GM23338 (cell line): ENCODE measurements around the gene AFF3. TPM values are rescaled to one million over a fixed set of nuclear protein-coding genes. Genes with fewer than 3 reads are reported as not detected.

ENCODE experiments used
- ATAC-seq: fragments of 200-7000 bp; cut with Tn5 transposase; 3 replicates; pipeline ENCODE4 v1.9.1; 2020
- DNase-seq: peaks from one replicate; pipeline ENCODE4 v3.0.0-alpha.2; 2015; ENCODE audit warnings: low spot score
- H2AFZ ChIP-seq: fragments of 200-600 bp; sonication (generic); 2 replicates; pipeline ENCODE4 v1.8.0; 2016; ENCODE audit warnings: antibody characterized with exemption, mild to moderate bottlenecking, moderate library complexity
- H3F3A ChIP-seq: fragments of 200-600 bp; sonication (generic); replicated peaks from 2 replicates; pipeline ENCODE4 v1.8.0; 2017; ENCODE audit warnings: antibody characterized with exemption, mixed run types, low read depth
- H3K27ac ChIP-seq: fragments of 200-600 bp; sonication (generic); 2 replicates; pipeline ENCODE4 v1.6.1; 2016; ENCODE audit warnings: low read depth
- H3K27me3 ChIP-seq: fragments of 200-600 bp; sonication (generic); 2 replicates; pipeline ENCODE4 v1.8.0; 2016; ENCODE audit warnings: mild to moderate bottlenecking, mixed run types, moderate library complexity; ENCODE audit not compliant: insufficient read depth
- H3K36me3 ChIP-seq: fragments of 200-600 bp; sonication (generic); 2 replicates; pipeline ENCODE4 v1.8.0; 2016; ENCODE audit warnings: mild to moderate bottlenecking; ENCODE audit not compliant: insufficient read depth
- H3K4me1 ChIP-seq: fragments of 200-600 bp; sonication (generic); 2 replicates; pipeline ENCODE4 v1.8.0; 2016; ENCODE audit warnings: mild to moderate bottlenecking, moderate library complexity; ENCODE audit not compliant: insufficient read depth
- H3K4me2 ChIP-seq: fragments of 200-600 bp; sonication (generic); 2 replicates; pipeline ENCODE4 v1.7.1; 2017; ENCODE audit warnings: mixed run types
- H3K4me3 ChIP-seq: fragments of 200-600 bp; sonication (generic); 2 replicates; pipeline ENCODE4 v1.6.1; 2016; ENCODE audit warnings: mixed run types
- H3K79me2 ChIP-seq: fragments of 200-600 bp; sonication (generic); replicated peaks from 2 replicates; pipeline ENCODE4 v1.8.0; 2017; ENCODE audit warnings: mild to moderate bottlenecking; ENCODE audit not compliant: insufficient read depth
- H3K9me2 ChIP-seq: fragments of 200-600 bp; sonication (generic); 2 replicates; pipeline ENCODE4 v1.8.0; 2017; ENCODE audit not compliant: insufficient read depth
- H4K20me1 ChIP-seq: fragments of 200-600 bp; sonication (generic); replicated peaks from 2 replicates; pipeline ENCODE4 v1.8.0; 2017; ENCODE audit warnings: mild to moderate bottlenecking; ENCODE audit not compliant: insufficient read depth
- H3K27ac Mint-ChIP-seq: 2 replicates; pipeline ENCODE4 v1.8.0; 2020; ENCODE audit warnings: inconsistent platforms, mild to moderate bottlenecking, moderate library complexity, mixed read lengths
- H3K27me3 Mint-ChIP-seq: 3 replicates; pipeline ENCODE4 v1.8.0; 2022; ENCODE audit warnings: low read depth, mild to moderate bottlenecking, moderate library complexity, mixed read lengths, inconsistent platforms; ENCODE audit not compliant: insufficient read depth, poor library complexity
- H3K36me3 Mint-ChIP-seq: 3 replicates; pipeline ENCODE4 v1.8.0; 2021; ENCODE audit warnings: low read depth, mild to moderate bottlenecking, inconsistent platforms, moderate library complexity, mixed read lengths
- H3K4me1 Mint-ChIP-seq: 3 replicates; pipeline ENCODE4 v1.8.0; 2020; ENCODE audit warnings: mild to moderate bottlenecking, inconsistent platforms, mixed read lengths
- H3K4me3 Mint-ChIP-seq: 3 replicates; pipeline ENCODE4 v1.8.0; 2021; ENCODE audit warnings: moderate library complexity, mild to moderate bottlenecking, inconsistent platforms, mixed read lengths
- H3K9me3 Mint-ChIP-seq: 3 replicates; pipeline ENCODE4 v1.8.0; 2020; ENCODE audit warnings: moderate library complexity, mild to moderate bottlenecking, inconsistent platforms, mixed read lengths
- EZH2phosphoT487 ChIP-seq: fragments of 200-600 bp; sonication (generic); IDR thresholded peaks from one replicate; pipeline ENCODE4 v1.8.1; 2018; ENCODE audit warnings: antibody characterized with exemption; ENCODE audit not compliant: unreplicated experiment
- ZNF114 ChIP-seq: fragments of 250-450 bp; sonication (Bioruptor Pico); IDR thresholded peaks from 2 replicates; pipeline ENCODE4 v1.5.0; 2020; ENCODE audit warnings: mild to moderate bottlenecking, moderate library complexity
- polyA plus RNA-seq: library from polyadenylated mRNA; unstranded; fragments of >200 nt; fragmentation: Nextera tagmentation; extraction: Ambion mirVana; gene quantifications from 2 replicates; pipeline ENCODE4 v1.2.1, GENCODE V29; 2016
- total RNA-seq: library from RNA; depleted of rRNA; stranded (reverse); fragments of >200 nt; shearing (Covaris generic); gene quantifications from 2 replicates; pipeline ENCODE4 v1.2.3, GENCODE V29; 2014
- TF ChIP-seq, protein P1 (sequence below): fragments of 250-450 bp; sonication (Bioruptor Pico); IDR thresholded peaks from 2 replicates; pipeline ENCODE4 v1.5.0; 2020; ENCODE audit warnings: mild to moderate bottlenecking, moderate library complexity
- TF ChIP-seq, protein P2 (sequence below), 2 experiments: fragments of 200-600 bp in 1 of 2; sonication (generic) in 1 of 2; conservative IDR thresholded peaks; 2 replicates each; pipeline versions ENCODE4 v1.5.1 to v1.6.1; 2016 to 2017; ENCODE audit warnings: antibody characterized with exemption in 2 of 2, low read depth in 2 of 2, mild to moderate bottlenecking in 2 of 2, moderate library complexity in 1 of 2

AFF3 gene
- total and polyA plus RNA-seq, 2 experiments from 2014 or later, result 0.73 to 1.4 TPM

DNA sequence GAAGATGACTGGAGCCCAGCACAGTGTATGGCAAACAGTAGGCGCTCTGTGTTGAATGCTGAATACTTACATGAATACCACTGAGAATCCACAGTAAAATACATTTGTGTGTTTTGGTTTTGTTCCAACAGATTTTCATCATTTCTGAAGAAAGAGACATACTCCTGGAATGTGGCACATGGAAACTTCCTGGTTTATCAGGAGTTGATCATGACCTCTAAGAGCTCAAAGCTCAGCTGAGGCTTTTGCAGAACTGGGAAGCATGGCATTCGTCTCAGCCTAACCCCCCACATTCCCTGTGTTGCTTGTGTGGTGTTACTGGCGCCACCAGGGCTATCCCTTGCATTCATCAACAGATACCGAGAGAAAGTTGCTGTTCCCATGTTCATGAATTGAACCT lies 335.6 kb downstream of the AFF3 start (continued):
- TF ChIP-seq, protein P1, sequence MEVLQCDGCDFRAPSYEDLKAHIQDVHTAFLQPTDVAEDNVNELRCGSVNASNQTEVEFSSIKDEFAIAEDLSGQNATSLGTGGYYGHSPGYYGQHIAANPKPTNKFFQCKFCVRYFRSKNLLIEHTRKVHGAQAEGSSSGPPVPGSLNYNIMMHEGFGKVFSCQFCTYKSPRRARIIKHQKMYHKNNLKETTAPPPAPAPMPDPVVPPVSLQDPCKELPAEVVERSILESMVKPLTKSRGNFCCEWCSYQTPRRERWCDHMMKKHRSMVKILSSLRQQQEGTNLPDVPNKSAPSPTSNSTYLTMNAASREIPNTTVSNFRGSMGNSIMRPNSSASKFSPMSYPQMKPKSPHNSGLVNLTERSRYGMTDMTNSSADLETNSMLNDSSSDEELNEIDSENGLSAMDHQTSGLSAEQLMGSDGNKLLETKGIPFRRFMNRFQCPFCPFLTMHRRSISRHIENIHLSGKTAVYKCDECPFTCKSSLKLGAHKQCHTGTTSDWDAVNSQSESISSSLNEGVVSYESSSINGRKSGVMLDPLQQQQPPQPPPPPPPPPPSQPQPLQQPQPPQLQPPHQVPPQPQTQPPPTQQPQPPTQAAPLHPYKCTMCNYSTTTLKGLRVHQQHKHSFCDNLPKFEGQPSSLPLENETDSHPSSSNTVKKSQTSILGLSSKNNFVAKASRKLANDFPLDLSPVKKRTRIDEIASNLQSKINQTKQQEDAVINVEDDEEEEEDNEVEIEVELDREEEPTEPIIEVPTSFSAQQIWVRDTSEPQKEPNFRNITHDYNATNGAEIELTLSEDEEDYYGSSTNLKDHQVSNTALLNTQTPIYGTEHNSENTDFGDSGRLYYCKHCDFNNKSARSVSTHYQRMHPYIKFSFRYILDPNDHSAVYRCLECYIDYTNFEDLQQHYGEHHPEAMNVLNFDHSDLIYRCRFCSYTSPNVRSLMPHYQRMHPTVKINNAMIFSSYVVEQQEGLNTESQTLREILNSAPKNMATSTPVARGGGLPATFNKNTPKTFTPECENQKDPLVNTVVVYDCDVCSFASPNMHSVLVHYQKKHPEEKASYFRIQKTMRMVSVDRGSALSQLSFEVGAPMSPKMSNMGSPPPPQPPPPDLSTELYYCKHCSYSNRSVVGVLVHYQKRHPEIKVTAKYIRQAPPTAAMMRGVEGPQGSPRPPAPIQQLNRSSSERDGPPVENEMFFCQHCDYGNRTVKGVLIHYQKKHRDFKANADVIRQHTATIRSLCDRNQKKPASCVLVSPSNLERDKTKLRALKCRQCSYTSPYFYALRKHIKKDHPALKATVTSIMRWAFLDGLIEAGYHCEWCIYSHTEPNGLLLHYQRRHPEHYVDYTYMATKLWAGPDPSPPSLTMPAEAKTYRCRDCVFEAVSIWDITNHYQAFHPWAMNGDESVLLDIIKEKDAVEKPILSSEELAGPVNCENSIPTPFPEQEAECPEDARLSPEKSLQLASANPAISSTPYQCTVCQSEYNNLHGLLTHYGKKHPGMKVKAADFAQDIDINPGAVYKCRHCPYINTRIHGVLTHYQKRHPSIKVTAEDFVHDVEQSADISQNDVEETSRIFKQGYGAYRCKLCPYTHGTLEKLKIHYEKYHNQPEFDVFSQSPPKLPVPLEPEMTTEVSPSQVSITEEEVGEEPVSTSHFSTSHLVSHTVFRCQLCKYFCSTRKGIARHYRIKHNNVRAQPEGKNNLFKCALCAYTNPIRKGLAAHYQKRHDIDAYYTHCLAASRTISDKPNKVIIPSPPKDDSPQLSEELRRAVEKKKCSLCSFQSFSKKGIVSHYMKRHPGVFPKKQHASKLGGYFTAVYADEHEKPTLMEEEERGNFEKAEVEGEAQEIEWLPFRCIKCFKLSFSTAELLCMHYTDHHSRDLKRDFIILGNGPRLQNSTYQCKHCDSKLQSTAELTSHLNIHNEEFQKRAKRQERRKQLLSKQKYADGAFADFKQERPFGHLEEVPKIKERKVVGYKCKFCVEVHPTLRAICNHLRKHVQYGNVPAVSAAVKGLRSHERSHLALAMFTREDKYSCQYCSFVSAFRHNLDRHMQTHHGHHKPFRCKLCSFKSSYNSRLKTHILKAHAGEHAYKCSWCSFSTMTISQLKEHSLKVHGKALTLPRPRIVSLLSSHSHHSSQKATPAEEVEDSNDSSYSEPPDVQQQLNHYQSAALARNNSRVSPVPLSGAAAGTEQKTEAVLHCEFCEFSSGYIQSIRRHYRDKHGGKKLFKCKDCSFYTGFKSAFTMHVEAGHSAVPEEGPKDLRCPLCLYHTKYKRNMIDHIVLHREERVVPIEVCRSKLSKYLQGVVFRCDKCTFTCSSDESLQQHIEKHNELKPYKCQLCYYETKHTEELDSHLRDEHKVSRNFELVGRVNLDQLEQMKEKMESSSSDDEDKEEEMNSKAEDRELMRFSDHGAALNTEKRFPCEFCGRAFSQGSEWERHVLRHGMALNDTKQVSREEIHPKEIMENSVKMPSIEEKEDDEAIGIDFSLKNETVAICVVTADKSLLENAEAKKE (CRISPR knock-in tag), result no peak

DNA sequence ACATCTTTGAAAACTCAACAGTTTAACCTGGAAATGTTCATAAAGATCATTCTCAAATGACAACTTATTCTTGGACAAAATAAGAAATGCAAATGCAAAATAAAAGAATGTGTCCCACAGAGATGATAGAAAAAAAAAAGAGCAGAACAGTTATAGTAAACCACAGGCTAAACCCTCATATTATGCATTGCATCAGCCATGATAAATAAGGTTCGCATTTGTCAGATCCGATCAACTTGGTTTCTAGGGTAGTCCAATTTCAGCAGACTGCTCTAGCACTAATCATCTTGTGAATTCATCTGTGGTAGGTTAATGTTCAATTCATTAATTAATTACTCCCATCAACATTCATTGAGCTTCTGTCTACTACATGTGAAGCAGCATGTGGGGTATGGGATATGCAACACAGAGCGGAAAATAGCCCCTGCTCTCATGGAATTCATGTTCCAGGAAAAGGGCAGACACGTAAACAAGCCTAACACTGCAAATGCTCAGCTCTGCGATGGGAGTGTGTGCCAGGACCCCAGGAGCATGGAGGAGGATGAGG lies 336.4 kb downstream of the AFF3 start:
- no peaks in the 10 kb centered on the region for H4K20me1 ChIP-seq
- H3K4me2 ChIP-seq, result no peak overlapping the region
- H2AFZ ChIP-seq, result no peak overlapping the region
- no peaks in the 10 kb centered on the region for H3K79me2 ChIP-seq
- Mint-ChIP-seq H3K9me3 (no peaks in the 10 kb centered on the region), H3K27me3 (peaks cover 2% of the 10 kb centered on the region), H3K4me3 (no peak overlapping the region), H3K36me3 (no peaks in the 10 kb centered on the region), H3K27ac (no peak overlapping the region), H3K4me1 (peaks cover 12% of the 10 kb centered on the region)
- H3K9me2 ChIP-seq, result no peaks in the 10 kb centered on the region
- H3K27me3 ChIP-seq, result no peaks in the 10 kb centered on the region
- TF ChIP-seq, protein P2, sequence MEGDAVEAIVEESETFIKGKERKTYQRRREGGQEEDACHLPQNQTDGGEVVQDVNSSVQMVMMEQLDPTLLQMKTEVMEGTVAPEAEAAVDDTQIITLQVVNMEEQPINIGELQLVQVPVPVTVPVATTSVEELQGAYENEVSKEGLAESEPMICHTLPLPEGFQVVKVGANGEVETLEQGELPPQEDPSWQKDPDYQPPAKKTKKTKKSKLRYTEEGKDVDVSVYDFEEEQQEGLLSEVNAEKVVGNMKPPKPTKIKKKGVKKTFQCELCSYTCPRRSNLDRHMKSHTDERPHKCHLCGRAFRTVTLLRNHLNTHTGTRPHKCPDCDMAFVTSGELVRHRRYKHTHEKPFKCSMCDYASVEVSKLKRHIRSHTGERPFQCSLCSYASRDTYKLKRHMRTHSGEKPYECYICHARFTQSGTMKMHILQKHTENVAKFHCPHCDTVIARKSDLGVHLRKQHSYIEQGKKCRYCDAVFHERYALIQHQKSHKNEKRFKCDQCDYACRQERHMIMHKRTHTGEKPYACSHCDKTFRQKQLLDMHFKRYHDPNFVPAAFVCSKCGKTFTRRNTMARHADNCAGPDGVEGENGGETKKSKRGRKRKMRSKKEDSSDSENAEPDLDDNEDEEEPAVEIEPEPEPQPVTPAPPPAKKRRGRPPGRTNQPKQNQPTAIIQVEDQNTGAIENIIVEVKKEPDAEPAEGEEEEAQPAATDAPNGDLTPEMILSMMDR (conservative IDR thresholded peaks at IDR 0.05; ENCODE audit: low read depth in 2 of 2), result no peak
- TF ChIP-seq ZNF114 (CRISPR knock-in tag) (no peak), EZH2phosphoT487 (no peak)
- H3K4me3 ChIP-seq, result no peak overlapping the region
- no peaks in the 10 kb centered on the region for H3K4me1 ChIP-seq
- DNase-seq (no peak), ATAC-seq (no peak)
- no peak overlapping the region for H3K27ac ChIP-seq
- H3K36me3 ChIP-seq, result no peaks in the 10 kb centered on the region
- no peaks in the 10 kb centered on the region for H3F3A ChIP-seq
